NOMO-1 (cell line): ENCODE measurements around the gene ZNF587B.
"Not testable (repeated sequence)": the region's sequence is repeated elsewhere in the genome, so short reads cannot be mapped to it uniquely, and the experiment has no call there.

Experiments used
- DNase-seq, 2 experiments: peaks; one replicate each; lab custom pipeline; 2025; ENCODE audit not compliant: unreplicated experiment in 2 of 2; lab: John Stamatoyannopoulos, UW

The ZNF587B gene

DNA sequence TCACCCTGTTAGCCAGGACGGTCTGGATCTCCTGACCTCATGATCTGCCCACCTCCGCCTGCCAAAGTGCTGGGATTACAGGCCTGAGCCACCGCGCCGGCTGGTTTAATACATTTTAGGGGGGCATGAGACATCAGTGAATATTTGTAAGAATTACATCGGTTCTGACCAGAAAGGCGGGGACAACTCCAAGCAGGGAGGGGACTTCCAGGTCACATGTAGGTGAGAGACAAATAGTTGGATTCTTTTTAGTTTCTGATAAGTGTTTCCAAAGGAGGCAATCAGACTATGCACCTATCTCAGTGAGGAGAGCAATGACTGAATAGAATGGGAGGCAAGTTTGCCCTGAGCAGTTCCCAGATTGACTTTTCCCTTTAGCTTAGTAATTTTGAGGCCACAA, 11.7 kb upstream of the ZNF587B start:
- no peak for DNase-seq

DNA sequence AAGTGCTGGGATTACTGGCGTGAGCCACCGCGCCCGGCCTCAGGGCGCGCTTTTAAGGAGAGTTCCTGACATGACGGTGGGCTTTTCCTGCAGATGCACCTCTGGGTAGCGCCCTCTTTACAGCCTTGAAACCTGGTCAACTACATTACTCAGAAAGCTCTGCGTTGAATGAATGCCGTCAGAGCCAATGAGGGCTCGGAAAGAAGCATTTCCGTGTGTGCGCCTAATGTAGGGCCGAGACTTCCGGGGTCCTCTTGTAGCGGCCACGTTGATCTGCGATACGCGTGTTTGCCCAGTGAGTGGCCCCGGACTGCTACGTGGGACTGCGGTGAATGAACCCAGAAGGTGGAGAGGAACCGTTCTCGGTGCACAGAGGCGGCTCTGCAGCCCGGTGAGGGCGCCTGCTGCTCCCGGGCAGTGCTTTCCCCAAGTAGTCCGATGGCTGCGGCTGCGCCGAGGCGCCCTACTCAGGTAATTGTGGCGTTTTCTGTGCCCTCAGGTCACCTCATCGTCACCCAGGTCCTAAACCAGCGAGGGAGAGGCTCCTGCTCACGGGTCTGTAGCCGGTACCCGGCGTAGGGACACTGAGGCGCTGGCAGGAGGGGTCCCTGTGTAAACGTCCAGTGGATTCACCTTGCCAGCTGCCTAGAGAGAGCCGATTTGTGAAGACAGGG, 10.5 kb upstream of the ZNF587B start:
- peak; percentile 86 to 92 for DNase-seq

DNA sequence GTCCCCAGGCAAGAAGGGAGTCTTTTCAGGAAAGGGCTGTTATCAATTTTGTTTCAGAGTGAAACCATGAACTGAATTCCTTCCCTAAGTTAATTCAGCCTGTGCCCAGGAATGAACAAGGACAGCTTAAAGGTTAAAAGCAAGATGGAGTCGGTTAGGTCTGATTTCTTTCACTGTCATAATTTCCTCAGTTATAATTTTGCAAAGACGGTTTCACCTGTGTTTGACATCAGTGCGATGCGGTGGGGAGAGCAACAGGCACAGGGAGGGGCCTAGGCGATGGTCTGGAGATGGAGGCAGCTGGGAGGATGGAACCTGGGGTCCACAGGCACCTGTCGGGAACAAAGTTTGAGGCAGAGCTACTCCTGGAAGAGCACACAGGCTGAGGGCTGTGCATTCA, 9.5 kb upstream of the ZNF587B start:
- DNase-seq, result no peak

DNA sequence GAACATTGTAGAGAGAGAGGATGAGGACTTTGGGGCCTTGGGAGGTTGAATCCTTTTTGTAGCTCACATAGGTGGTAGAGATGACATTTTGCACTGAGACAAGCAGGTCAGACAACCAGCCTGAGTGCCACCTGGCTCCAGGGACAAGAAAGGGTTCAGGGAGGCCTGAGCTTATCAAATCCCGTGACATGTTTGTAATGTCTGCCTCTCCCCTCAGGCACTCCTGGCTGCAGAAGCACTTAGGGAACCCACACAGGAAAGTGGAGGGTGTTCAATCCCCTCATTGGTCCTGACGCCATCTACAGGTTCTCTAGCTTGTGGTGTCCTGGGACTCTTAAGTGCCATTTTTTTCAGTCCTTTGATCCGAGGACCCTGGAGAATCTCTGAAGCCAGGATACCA, 9.0 kb upstream of the ZNF587B start:
- DNase-seq, result not testable (repeated sequence)

DNA sequence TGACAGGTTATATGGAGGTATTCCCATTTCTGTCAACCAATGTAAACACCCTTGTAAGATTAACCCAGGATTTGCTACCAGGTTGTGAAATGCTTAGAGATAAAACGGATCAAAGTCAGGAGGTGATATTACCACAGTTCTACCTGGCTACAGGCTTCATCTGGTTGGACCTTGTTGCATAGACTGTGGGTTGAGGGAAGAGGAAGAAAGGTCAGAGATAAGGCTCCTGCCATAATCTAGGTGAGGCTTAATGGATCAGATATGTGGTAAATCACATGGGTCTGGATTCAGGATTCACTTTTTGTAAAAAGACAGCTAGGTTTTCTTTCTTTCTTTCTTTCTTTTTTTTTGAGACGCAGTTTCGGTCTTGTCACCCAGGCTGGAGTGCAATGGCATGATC, 8.6 kb upstream of the ZNF587B start:
- DNase-seq, result not testable (repeated sequence)

DNA sequence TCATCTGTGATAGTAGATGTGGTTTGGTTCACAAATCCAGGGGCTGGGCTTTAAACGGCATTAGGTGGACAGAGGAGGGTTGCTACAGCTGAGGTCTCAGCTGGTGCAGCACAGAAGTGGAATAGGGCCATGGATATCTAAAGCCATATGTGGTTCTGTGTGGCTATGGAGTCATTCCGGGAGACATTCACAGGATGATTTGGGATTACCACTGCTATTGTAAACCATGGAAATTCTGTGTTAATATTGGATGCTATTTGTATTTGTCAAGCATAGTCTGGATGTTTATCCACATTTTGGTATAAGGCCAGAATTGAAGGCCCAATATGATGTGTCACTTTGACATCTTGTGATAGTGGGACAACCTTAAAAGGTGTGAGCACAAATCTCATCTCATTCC, 6.9 kb upstream of the ZNF587B start:
- DNase-seq, result not testable (repeated sequence)

DNA sequence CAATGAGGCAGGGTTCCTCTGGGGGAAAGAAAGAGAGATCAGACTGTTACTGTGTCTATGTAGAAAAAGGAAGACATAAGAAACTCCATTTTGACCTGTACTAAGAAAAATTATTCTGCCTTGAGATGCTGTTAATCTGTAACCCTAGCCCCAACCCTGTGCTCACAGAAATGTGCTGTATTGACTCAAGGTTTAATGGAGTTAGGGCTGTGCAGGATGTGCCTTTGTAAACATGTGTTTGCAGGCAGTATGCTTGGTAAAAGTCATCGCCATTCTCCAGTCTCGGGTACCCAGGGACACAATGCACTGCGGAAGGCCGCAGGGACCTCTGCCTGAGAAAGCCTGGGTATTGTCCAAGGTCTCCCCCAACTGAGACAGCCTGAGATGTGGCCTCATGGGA, 6.5 kb upstream of the ZNF587B start:
- not testable (repeated sequence) for DNase-seq

DNA sequence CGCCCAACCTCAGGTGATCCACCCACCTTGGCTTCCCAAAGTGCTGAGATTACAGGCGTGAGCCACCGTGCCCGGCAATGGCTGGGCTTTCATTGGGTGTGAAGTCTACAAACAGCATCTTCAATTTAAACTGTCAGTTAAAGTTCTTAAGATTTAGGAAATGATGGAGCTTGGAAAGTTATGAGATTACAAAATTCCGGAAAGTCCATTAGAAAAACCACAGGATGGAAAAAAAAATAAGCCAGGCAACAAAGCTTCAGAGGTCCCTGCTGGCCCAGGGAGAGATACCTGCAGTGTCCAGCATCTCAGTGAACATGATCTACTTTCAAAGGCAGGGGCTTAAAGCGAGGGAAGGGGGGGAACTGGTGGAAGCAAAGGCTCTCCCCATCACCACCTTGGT, 4.6 kb upstream of the ZNF587B start:
- no peak for DNase-seq

DNA sequence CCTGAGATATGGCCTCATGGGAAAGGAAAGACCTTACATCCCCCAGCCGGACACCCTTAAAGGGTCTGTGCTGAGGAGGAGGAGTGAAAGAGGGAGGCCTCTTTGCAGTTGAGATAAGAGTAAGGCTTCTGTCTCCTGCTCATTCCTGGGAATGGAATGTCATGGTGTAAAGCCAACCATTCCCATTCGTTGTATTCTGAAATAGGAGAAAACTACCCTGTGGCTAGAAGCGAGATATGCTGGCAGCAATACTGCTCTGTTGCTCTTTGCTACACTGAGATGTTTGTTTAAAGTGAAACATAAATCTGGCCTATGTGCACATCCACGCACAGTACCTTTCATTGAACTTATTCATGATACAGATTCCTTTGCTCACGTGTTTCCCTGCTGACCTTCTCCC, 783 bp upstream of the ZNF587B start:
- no peak for DNase-seq

DNA sequence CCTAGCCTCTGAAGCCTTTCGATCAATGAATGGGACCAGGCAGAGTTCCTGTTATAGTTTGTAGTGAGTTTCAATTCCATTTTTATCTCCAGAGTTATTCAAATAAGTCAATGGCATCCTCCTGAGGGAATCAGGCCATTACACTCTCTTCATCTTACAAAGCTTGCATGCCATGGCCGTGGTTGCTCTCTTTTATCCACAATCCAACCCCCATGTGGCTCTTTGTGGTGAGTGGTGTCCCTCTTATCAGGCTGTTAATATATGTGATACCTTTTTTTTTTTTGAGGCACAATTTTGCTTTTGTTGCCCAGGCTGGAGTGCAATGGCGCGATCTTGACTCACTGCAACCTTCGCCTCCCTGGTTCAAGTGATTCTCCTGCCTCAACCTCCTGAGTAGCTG, 6.9 kb downstream of the ZNF587B start:
- DNase-seq, result not testable (repeated sequence)

DNA sequence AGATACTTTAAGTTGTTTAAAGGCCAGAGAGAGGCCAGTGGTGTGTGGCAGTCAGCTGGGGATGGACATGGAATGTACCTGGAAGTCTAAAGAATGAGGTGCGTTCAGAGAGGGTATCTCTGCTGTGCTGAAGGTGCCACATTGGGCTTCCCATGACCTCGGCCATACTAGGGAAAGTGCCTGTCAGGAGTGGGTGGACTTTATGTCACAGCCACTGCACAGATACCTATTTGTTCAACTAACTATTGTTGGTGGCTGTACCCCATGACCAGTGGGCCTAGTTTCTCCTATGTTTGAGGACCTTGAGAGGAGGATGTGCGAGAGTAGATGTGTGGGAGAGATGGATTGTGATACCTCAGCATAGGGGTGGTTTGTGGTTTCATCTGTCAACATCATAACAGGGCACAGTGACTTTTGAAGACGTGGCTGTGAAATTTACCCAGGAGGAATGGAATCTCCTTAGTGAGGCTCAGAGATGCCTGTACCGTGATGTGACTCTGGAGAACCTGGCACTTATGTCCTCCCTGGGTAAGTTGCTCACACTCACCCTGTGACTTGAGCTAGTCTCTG, 8.6 kb downstream of the ZNF587B start:
- DNase-seq, result not testable (repeated sequence)

DNA sequence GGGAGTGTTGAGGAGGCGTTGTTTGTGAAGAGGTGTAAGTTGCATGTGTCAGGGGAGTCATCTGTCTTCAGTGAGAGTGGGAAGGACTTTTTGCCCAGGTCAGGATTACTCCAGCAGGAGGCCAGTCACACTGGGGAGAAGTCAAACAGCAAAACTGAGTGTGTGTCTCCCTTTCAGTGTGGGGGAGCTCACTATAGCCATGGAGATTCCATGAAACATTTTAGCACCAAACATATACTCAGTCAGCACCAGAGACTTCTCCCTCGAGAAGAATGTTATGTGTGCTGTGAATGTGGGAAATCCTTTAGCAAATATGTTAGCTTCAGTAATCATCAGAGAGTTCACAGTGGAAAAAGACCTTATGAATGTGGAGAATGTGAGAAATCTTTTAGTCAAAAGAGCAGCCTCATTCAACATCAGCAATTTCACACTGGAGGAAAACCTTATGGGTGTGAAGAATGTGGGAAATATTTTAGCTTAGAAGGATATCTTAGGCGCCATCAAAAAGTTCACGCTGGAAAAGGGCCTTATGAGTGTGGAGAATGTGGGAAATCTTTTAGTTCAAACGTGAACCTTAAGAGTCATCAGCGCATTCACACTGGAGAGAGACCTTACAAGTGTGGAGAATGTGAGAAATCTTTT, 11.1 kb downstream of the ZNF587B start:
- DNase-seq, result no peak

DNA sequence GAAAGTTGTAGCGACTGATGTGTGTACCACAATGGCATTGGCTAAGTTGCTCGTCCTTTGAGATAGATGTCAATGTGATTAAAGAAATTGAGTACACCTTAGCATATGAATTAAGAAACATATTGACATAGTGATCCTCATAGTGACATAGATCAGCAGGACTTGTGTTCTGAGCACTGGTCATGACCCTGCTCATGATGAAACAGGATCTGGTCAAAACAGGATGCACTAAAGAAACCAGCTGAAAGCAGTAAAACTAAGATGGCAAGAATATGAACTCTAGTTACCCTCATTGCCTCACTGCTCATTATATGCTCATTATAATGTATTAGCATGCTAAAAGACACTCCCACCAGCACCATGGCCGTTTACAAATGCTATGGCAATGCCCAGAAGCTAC, 17.1 kb downstream of the ZNF587B start:
- not testable (repeated sequence) for DNase-seq

DNA sequence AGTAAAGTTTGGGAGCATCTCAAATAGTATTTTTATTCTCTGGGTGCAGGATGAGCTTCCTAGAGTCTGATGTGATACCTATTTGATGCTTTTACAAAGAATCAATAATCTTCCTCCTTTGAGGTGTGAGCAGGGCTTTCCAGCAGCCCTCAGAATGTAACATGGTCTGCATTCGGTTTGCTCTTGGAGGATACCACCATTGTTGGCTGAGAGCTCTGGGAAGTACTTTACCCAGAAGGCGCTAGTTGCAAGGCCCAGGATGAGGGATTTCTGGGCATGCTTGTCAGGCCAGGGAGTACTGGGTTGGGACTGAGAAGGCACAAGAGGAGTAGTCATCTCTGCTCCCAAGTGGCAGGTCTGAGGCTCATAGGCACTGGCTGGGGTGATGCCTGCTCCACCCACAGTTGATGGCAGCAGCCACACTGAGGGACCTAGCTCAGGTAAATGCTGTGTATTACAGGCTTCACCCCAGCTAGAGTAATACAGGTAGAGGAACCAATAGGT, 19.1 kb downstream of the ZNF587B start:
- DNase-seq, result not testable (repeated sequence)

DNA sequence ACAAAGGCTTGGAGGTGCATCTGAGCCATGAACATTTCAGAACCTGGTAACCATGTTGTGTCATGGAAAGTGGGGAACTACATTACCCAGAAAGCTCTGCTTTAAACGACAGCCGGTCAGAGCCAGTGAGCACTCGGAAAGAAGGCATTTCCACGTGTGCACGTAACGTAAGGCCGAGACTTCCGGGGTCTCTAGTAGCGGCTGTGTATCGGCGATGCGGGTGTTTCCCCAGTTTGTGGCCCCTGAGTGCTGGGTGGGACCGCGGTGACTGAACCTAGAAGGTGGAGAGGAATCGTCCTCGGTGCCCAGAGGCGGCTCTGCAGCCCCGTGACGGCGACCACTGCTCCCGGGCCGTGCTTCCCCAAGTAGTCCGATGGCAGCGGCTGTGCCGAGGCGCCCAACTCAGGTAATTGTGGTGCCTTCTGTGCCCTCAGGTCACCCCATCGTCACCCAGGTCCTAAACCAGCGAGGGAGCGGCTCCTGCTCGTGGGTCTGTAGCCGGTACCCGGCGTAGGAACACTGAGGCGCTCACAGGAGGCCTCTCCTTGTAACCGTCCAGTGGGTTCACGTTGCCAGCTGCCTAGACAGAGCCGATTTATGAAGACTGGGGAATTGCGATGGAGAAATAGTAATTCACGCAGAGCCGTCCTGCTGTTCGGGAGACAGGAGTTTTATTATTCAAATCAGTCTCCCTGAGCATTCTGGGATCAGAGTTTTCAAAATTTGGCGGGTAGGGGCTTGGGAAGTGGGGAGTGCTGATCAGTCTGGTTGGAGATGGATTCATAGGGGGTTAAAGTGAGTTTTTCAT, 19.8 kb downstream of the ZNF587B start, which contains the start of gene ZNF587:
Gene ZNF587, plus strand, starts transcription at position 194 of the 808 bp plus-strand sequence. Its CDS starts 180 bp downstream, at position 374.
- peak; percentile 61 to 85 for DNase-seq

DNA sequence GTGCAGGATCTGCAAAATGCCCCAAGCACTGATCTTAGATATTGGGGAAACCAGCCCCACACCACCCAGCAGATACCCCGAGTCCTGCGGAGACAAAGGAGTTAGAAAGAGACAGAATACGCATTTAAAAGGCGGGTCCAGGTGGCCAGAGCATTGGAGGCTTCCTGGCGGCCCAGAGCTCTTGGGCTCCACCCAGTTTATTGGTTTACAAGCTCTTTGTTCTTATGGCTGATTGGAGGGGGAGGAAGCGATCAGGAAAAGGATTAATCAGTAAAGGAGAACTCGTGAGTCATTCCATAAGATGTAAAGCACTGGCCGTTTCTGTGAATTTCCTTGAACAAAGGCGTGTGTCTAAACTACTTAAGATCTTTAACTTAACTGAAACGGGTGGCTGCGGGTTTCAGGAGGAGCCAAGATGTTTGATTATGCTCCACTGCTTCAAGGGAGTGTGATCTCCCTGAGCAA, 20.5 kb downstream of the ZNF587B start:
- peak; percentile 7 to 32 for DNase-seq

DNA sequence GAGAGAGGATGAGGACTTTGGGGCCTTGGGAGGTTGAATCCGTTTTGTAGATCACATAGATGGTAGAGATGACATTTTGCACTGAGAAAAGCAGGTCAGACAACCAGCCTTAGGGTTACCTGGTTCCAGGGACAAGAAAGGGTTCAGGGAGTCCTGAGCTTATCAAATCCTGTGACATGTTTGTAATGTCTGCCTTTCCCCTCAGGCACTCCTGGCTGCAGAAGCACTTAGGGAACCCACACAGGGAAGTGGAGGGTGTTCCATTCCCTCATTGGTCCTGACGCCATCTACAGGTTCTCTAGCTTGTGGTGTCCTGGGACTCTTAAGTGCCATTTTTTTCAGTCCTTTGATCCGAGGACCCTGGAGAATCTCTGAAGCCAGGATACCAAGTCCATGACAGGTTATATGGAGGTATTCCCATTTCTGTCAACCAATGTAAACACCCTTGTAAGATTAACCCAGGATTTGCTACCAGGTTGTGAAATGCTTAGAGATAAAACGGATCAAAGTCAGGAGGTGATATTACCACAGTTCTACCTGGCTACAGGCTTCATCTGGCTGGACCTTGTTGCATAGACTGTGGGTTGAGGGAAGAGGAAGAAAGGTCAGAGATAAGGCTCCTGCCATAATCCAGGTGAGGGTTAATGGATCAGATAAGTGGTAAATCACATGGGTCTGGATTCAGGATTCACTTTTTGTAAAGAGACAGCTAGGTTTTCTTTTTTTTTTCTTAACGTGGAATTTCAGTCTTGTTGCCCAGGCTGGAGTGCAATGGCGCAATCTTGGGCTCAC, 21.9 kb downstream of the ZNF587B start:
- not testable (repeated sequence) for DNase-seq

DNA sequence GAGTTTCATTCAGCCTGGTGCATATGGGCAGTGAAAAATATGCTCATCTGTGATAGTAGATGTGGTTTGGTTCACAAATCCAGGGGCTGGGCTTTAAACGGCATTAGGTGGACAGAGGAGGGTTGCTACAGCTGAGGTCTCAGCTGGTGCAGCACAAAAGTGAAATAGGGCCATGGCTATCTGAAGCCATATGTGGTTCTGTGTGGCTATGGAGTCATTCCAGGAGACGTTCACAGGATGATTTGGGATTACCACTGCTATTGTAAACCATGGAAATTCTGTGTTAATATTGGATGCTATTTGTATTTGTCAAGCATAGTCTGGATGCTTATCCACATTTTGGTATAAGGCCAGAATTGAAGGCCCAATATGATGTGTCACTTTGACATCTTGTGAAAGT, 24.0 kb downstream of the ZNF587B start:
- DNase-seq, result not testable (repeated sequence)

DNA sequence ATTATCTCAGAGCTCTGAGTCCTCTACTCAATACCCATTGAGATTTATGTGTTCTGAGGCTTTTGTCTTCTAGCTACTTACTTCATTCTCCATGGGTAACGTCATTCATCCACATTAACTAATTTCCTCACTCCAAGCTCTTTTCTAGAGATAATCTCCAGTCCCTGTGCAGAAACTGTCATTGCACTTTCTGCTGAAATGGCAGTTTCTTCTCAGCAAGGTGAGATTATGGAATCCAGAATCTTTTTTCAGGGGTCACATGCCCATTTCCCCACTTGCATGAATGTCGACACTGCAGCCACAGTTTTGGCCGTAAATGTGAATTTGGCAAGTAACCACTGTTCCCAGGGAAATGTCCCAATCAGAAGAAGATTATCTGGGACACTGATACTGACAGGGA, 32.3 kb downstream of the ZNF587B start:
- DNase-seq, result not testable (repeated sequence)

DNA sequence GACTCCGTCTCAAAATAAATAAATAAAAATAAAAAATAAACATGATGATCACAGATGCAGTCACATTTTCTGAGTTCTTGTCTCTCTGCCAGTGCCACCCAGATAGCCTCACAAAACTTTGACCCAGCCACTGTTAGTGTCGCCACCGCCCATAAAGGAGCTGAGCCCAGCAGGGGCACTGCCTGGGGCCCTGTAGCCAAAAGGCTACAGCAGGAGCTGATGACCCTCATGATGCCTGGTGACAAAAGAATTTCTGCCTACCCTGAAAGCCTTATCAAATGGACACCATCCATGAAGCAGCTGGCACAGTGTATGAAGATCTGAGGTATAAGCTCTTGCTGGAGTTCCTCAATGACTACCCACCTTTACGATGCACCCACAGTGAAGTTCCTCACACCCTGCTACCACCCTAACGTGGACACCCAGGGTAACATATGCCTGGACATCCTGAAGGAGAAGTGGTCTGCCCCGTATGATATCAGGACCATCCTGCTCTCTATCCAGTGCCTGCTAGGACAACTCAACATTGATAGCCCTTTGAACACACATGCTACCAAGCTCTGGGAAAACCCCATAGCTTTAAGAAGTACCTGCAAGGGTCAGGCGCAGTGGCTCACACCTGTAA, 37.9 kb downstream of the ZNF587B start:
- DNase-seq, result no peak
